H54 (cell line): ENCODE measurements around the gene ZFTA.

Experiments
- DNase-seq: peaks from one replicate; pipeline ENCODE4 v3.0.0; 2011; ENCODE audit warnings: low spot score, mixed read lengths; ENCODE audit not compliant: insufficient read length
- FAIRE-seq: peaks from 3 replicates; lab custom pipeline; 2011; peaks lifted over from hg19 to GRCh38; lab: Jason Lieb, UNC
- POLR2A ChIP-seq: IDR thresholded peaks from 2 replicates; pipeline ENCODE4 v1.6.1; 2011; ENCODE audit warnings: low read depth, mild to moderate bottlenecking, low read length

The ZFTA gene

GRCh38 chr11:63767267-63767564 is 1.4 kb downstream of the ZFTA start:
- FAIRE-seq (no peak), DNase-seq (no peak)
- no peak for TF ChIP-seq POLR2A

- TF ChIP-seq POLR2A: no peak
- no peak for FAIRE-seq
- no peak for DNase-seq
Observed at GRCh38 chr11:63766531-63767235, 1.9 kb downstream of the ZFTA start.

- FAIRE-seq (no peak), DNase-seq (no peak)
- TF ChIP-seq POLR2A: no peak
Observed at GRCh38 chr11:63765688-63766241, 2.8 kb downstream of the ZFTA start.

DNA sequence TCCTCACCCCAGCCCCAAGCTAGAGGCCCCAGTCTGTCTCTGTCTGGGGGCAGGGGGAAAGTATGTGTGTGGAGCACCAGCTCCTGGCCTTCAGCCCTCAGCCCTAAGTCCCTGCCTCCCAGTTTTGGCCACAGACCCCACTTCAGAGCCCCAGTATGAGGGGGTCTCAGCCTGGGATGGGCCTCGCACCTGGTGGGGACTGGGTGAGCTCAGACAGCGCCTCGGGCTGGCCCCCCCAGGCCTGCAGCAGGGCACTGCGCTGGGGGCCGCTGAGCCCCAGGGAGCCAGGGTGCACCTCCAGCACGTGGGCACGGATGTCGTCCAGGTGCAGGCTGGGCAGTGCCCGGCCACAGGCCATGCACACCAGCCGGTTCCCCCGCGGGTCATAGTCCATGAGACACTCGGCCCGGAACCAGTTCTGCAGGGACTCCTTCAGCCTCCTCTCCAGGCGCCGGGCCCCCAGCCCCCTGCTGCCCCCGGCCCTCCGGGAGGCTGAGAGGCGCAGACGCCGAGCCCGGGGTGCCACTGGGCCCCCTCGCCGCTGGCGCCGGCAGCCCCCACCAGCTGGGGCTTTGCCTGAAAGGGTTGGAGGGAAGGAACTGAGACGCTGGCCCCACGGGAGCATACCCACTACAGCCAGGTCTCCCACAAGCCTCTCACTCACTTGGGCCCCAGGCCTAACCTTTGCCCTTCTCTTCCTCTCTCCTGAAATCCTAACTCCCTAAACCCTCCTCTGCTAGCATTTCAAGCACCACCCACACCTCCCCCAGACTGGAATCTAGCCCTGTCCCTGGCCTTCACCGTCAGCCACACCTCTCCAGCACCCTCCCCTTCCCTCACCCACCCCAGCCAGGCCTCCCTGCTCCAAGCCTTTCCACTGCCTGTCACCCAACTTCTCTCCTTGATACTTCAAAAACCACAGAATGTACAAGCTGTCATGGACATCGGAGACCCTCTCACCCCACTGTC is 3.6 kb downstream of the ZFTA start:
- no peak for TF ChIP-seq POLR2A
- peak; percentile 52 for DNase-seq
- FAIRE-seq: no peak

DNA sequence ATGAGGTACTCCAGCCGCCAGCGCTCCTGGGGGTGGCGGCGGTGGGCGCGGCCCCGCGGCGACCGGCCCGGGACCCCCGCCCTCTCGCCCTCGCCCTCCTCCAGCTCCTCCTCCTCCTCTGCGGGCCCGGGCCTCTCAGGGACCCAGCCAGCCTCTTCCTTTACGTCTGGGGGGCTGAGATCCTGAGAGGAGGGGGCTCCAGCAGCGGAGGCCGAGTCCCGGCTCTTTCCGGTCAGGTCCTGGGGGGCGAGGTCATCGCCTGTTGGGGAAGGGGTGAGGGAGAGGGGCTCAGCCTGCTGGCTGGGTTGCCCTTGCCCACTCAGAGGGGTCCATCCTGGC is 4.3 kb downstream of the ZFTA start:
- FAIRE-seq (no peak), DNase-seq (no peak)
- no peak for TF ChIP-seq POLR2A

DNA sequence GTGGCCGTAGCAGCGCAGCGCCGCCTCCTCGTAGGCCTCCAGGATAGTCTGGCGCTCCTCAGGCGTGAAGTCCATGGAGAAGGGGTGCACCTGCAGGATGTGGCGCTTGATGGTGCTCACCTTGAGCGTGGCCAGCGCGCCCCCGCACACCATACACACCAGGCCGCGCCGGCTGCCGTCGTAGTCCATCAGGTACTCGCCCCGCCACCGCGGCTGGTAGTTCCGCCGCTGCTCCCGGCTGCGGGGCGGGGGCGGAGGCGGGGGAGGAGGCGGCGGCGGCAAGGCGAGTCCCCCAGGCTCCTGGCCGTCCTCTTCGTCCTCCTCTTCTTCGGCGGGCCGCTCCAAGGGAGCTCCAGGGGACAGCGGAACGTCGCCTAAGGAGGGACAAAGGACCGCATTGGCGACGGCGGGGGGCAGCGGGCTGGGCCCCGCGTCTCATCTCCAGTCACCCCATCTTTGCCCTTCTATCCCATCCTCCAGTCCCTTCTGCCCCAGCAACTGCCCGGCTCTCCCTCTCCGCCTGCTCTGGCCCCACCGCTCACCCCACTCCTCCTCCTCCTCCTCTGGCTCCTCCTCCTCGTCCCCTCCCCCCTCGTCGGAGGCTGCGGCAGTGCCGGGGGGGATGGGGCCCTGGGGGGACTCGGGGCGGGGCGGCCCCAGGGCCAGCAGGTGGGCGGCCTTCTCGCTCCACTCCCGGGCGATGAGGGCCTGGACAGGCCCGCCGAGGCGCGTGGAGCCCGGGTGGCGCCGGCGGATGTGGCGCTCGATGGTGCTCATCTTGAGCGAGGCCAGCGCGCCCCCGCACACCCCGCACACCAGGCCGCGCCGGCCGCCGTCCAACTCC is 4.9 kb downstream of the ZFTA start:
- DNase-seq (no peak), FAIRE-seq (no peak)
- TF ChIP-seq POLR2A: no peak

- no peak for TF ChIP-seq POLR2A
- DNase-seq (no peak), FAIRE-seq (no peak)
Observed at GRCh38 chr11:63762654-63763495, 5.7 kb downstream of the ZFTA start.

- FAIRE-seq (no peak), DNase-seq (peak; percentile 50)
- TF ChIP-seq POLR2A: no peak
Observed at GRCh38 chr11:63761931-63762653, 6.5 kb downstream of the ZFTA start.

DNA sequence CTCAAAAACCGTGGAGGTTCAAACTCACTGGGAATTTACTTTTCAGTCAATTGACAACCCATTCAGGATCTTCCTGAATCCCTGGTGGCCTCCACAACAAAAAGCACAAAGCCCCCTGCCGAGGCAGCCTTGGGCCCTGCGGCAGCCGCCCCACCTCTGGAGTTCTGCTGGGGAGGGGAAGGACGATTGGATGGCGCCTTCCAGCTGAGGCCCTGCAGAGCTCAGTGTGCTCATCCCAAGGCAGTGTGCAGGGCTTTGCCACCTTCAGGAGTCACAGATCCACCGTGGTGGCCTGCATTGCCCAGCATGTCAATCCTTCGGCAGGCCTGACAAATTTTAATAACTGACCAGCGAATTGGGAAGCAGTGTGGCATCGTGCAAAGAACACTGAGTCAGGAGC is 7.4 kb downstream of the ZFTA start:
- DNase-seq (no peak), FAIRE-seq (no peak)
- TF ChIP-seq POLR2A: no peak

- no peak for TF ChIP-seq POLR2A
- FAIRE-seq (no peak), DNase-seq (no peak)
Observed at GRCh38 chr11:63760487-63761079, 8.0 kb downstream of the ZFTA start.

DNA sequence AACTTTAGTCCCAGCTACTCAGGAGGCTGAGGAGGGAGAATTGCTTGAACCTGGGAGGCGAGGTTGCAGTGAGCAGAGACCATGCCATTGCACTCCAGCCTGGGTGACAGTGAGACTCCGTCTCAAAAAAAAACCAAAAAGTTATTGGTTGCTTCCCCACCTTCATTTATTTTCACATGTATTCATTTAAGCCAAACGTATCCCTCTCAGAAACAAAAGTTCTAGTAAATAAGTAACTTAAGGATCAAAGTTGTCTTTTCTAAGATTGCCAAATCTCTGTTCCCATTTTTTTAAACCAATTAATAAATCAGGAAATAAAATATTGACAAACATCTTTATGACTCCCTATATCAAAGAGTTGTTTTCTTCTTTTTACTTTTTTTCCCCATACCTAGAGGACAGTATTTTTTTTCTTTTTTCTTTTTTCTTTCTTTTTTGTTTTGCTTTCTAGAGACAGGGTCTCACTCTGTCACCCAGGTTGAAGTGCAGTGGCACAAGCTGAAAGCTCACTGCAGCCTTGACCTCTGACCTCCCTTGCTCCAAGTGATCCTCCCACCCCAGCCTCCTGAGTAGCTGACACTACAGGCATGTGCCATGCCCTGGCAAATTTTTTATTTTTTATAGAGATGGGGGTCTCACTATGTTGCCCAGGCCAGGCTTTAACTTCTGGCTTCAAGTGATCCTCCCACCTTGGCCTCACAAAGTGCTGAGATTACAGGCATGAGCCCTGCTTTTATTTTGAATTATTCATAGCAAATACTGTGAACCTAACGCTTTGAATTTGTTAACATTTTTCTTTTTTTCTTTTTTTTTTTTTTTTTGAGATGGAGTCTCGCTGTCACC is 11.4 kb downstream of the ZFTA start:
- TF ChIP-seq POLR2A: no peak
- no peak for DNase-seq
- FAIRE-seq: no peak

GRCh38 chr11:63749624-63750023 is 19.0 kb downstream of the ZFTA start:
- DNase-seq: no peak
- FAIRE-seq: no peak

More at GRCh38 chr11:63749624-63750023, 19.0 kb downstream of the ZFTA start:
- no peak for TF ChIP-seq POLR2A
